HCT116 (cell line): Measurements from ENCODE around the gene TXNDC11. TPM values are rescaled to one million over a fixed set of nuclear protein-coding genes. Genes with fewer than 3 reads are reported as not detected.

Source experiments
- ATAC-seq: fragments of 200-7000 bp; cut with Tn5 transposase; 2 replicates; pipeline ENCODE4 v1.9.1; 2020; ENCODE audit warnings: mild to moderate bottlenecking, moderate library complexity
- BruUV-seq: library from RNA; stranded (reverse); fragments of 400-500 nt; replicated peaks from 2 replicates; lab custom pipeline; 2021; lab: Mats Ljungman, UMichigan
- CTCF ChIA-PET: fragments of 300-600 bp; sonication (Branson Sonifier 250); formaldehyde crosslinking; loops from one replicate; lab custom pipeline; 2021; ENCODE audit warnings: antibody characterized with exemption; lab: Charles Lee
- POLR2A ChIA-PET: fragments of 300-600, 350-600 bp; sonication (Branson Sonifier 250); formaldehyde crosslinking; loops from one replicate; lab custom pipeline; 2021; ENCODE audit warnings: antibody characterized with exemption; lab: Charles Lee
- RAD21 ChIA-PET, 2 experiments: fragments of 300-600 bp; sonication (Branson Sonifier 250); formaldehyde crosslinking; loops; one replicate each; lab custom pipeline; 2023; ENCODE audit warnings: low total read pairs in 2 of 2; ENCODE audit not compliant: uncharacterized antibody in 2 of 2, unreplicated experiment in 2 of 2, low non-redundant PET in 1 of 2; lab: Charles Lee
- DNase-seq: peaks from one replicate; pipeline ENCODE4 v3.0.0-alpha.2; 2010; ENCODE audit warnings: low read depth, low spot score
- H2AFZ ChIP-seq: fragments of 200-600 bp; shearing (Covaris generic), sonication (generic); 2 replicates; pipeline ENCODE4 v1.6.1; 2017; ENCODE audit warnings: low read depth, mixed run types, mixed read lengths, antibody characterized with exemption, low read length; ENCODE audit not compliant: poor library complexity, severe bottlenecking
- H3K27ac ChIP-seq: 2 replicates; pipeline ENCODE4 v1.5.1; 2012; ENCODE audit warnings: low read depth, low read length
- H3K27me3 ChIP-seq: fragments of 200-600 bp; sonication (generic); 2 replicates; pipeline ENCODE4 v1.6.1; 2016; ENCODE audit warnings: mixed run types, low read length, mixed read lengths; ENCODE audit not compliant: insufficient read depth
- H3K36me3 ChIP-seq, 2 experiments: fragments of 200-500 bp in 1 of 2; fragments of 200-600 bp in 1 of 2; sonication (Bioruptor generic) in 1 of 2; sonication (generic) in 1 of 2; 2 replicates each; pipeline versions ENCODE4 v1.5.1 to v1.6.1; 2014 to 2016; ENCODE audit warnings: low read length in 2 of 2, inconsistent platforms in 1 of 2, mixed read lengths in 1 of 2, mixed run types in 1 of 2; ENCODE audit not compliant: insufficient read depth in 2 of 2, control insufficient read depth in 1 of 2
- H3K4me1 ChIP-seq, 2 experiments: fragments of 200-600 bp in 1 of 2; sonication (generic) in 1 of 2; 2 replicates each; pipeline versions ENCODE4 v1.5.1 to v1.6.1; 2012 to 2017; ENCODE audit warnings: low read length in 2 of 2, inconsistent platforms in 1 of 2, mild to moderate bottlenecking in 1 of 2, mixed read lengths in 1 of 2, mixed run types in 1 of 2, moderate library complexity in 1 of 2; ENCODE audit not compliant: insufficient read depth in 2 of 2, control insufficient read depth in 1 of 2
- H3K4me2 ChIP-seq: fragments of 200-600 bp; sonication (generic); 2 replicates; pipeline ENCODE4 v1.6.1; 2017; ENCODE audit warnings: mixed run types, low read length, mixed read lengths
- H3K4me3 ChIP-seq, 2 experiments: fragments of 200-600 bp in 1 of 2; sonication (generic) in 1 of 2; replicated peaks in 1 of 2; 2 replicates each; pipeline ENCODE4 v1.5.1; 2011 to 2016; ENCODE audit warnings: low read length in 2 of 2, control low read depth in 1 of 2, low read depth in 1 of 2, mild to moderate bottlenecking in 1 of 2, mixed read lengths in 1 of 2, mixed run types in 1 of 2
- H3K79me2 ChIP-seq: fragments of 200-600 bp; sonication (generic); 2 replicates; pipeline ENCODE4 v1.6.1; 2017; ENCODE audit warnings: mild to moderate bottlenecking, mixed run types, low read length, moderate library complexity, mixed read lengths; ENCODE audit not compliant: insufficient read depth
- H3K9ac ChIP-seq: fragments of 200-600 bp; sonication (generic); 2 replicates; pipeline ENCODE4 v1.6.1; 2016; ENCODE audit warnings: low read length, mixed read lengths
- H3K9me2 ChIP-seq: fragments of 200-600 bp; sonication (generic), shearing (Covaris generic); 2 replicates; pipeline ENCODE4 v1.6.1; 2017; ENCODE audit warnings: mixed run types, mild to moderate bottlenecking, moderate library complexity; ENCODE audit not compliant: insufficient read depth
- H3K9me3 ChIP-seq, 2 experiments: fragments of 200-500 bp in 1 of 2; fragments of 200-600 bp in 1 of 2; sonication (Bioruptor generic) in 1 of 2; sonication (generic) in 1 of 2; 2 replicates each; pipeline ENCODE4 v1.6.1; 2014 to 2017; ENCODE audit warnings: low read length in 2 of 2, mixed read lengths in 2 of 2, inconsistent platforms in 1 of 2, low read depth in 1 of 2, mild to moderate bottlenecking in 1 of 2, mixed run types in 1 of 2, moderate library complexity in 1 of 2; ENCODE audit not compliant: control insufficient read depth in 1 of 2, insufficient read depth in 1 of 2
- H4K20me1 ChIP-seq: fragments of 200-600 bp; sonication (generic), shearing (Covaris generic); 2 replicates; pipeline ENCODE4 v1.6.1; 2017; ENCODE audit warnings: mixed run types, mild to moderate bottlenecking, moderate library complexity; ENCODE audit not compliant: insufficient read depth
- ATF3 ChIP-seq: IDR thresholded peaks from 2 replicates; pipeline ENCODE4 v1.6.1; 2012
- CTCF ChIP-seq, 3 experiments: fragments of 200-600 bp in 1 of 3; sonication (generic) in 1 of 3; IDR thresholded peaks in 2 of 3; conservative IDR thresholded peaks in 1 of 3; 2 replicates each; pipeline ENCODE4 v1.5.1; 2012 to 2017; ENCODE audit warnings: low read depth in 2 of 3, low read length in 2 of 3, antibody characterized with exemption in 1 of 3, borderline replicate concordance in 1 of 3, control low read depth in 1 of 3, mild to moderate bottlenecking in 1 of 3, mixed read lengths in 1 of 3, mixed run types in 1 of 3, moderate library complexity in 1 of 3; ENCODE audit not compliant: insufficient read depth in 1 of 3
- EGR1 ChIP-seq: IDR thresholded peaks from 2 replicates; pipeline ENCODE4 v1.6.1; 2012; ENCODE audit warnings: low read depth
- ELF1 ChIP-seq: IDR thresholded peaks from 2 replicates; pipeline ENCODE4 v1.6.1; 2012; ENCODE audit warnings: low read depth, borderline replicate concordance
- FOSL1 ChIP-seq: IDR thresholded peaks from 2 replicates; pipeline ENCODE4 v1.6.1; 2012; ENCODE audit warnings: low read depth
- POLR2A ChIP-seq: IDR thresholded peaks from 2 replicates; pipeline ENCODE4 v1.7.0; 2011; ENCODE audit warnings: borderline replicate concordance; ENCODE audit not compliant: insufficient read depth, insufficient read length; ENCODE audit errors: extremely low read depth
- POLR2AphosphoS5 ChIP-seq: IDR thresholded peaks from 2 replicates; pipeline ENCODE4 v1.6.1; 2011; ENCODE audit warnings: mild to moderate bottlenecking, low read depth, low read length, moderate library complexity
- SIN3A ChIP-seq: IDR thresholded peaks from 2 replicates; pipeline ENCODE4 v1.6.1; 2012; ENCODE audit warnings: low read depth
- SP1 ChIP-seq: IDR thresholded peaks from 2 replicates; pipeline ENCODE4 v1.6.1; 2012; ENCODE audit warnings: low read depth
- SRF ChIP-seq: IDR thresholded peaks from 2 replicates; pipeline ENCODE4 v1.6.1; 2012; ENCODE audit warnings: low read depth
- TCF7L2 ChIP-seq: IDR thresholded peaks from 2 replicates; pipeline ENCODE4 v1.7.0; 2011; ENCODE audit warnings: borderline replicate concordance, inconsistent platforms; ENCODE audit not compliant: insufficient read depth, insufficient read length; ENCODE audit errors: extremely low read depth
- YY1 ChIP-seq: IDR thresholded peaks from 2 replicates; pipeline ENCODE4 v1.6.1; 2011; ENCODE audit warnings: low read length, low read depth, moderate library complexity, mild to moderate bottlenecking; ENCODE audit not compliant: insufficient replicate concordance; ENCODE audit errors: extremely low read depth
- ZNF274 ChIP-seq: fragments of 200-500 bp; sonication (Bioruptor generic); IDR thresholded peaks from 2 replicates; pipeline ENCODE4 v1.6.1; 2014; ENCODE audit warnings: mild to moderate bottlenecking, low read depth, low read length, inconsistent platforms
- intact Hi-C: fragments of 100-400 bp; cut with micrococcal nuclease; formaldehyde crosslinking; loops from 2 replicates; pipeline ENCODE4 v1.10.0; 2022
- total RNA-seq: library from RNA; stranded (reverse); gene quantifications from one replicate; pipeline ENCODE4 v1.2.1, GENCODE V29; 2021; ENCODE audit not compliant: unreplicated experiment
- TF ChIP-seq, protein P1 (sequence below): IDR thresholded peaks from 2 replicates; pipeline ENCODE4 v1.6.1; 2011; ENCODE audit warnings: mild to moderate bottlenecking, low read length, moderate library complexity; ENCODE audit not compliant: insufficient replicate concordance; ENCODE audit errors: extremely low read depth

Gene TXNDC11
- total RNA-seq, 1 experiment from 2014 or later: 26.8 TPM

DNA sequence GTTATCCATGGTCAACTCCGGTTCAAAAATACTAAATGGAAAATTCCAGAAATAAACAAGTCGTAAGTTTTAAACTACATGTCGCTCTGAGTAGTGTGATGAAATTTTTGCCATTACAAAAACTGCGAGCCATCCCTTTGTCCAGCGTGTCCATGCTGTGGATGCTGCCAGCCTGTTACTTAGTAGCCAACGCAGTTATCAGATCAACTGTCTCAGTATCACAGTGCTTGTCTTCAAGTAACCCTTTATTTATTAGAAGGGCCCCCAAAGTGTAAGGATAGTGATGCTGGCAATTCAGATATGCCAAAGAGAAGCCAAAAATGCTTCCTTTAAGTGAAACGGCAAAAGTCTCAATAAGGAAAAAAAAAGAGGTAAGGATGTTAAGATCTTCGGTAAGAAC, 50.5 kb downstream of the TXNDC11 start (continued):
- no peak for TF ChIP-seq CTCF (IDR thresholded peaks at IDR 0.05 in 2 of 3, conservative IDR thresholded peaks at IDR 0.05 in 1 of 3; ENCODE audit: borderline replicate concordance in 1 of 3, insufficient read depth in 1 of 3, low read depth in 2 of 3, low read length in 2 of 3)
- TF ChIP-seq TCF7L2: no peak
- no peak for TF ChIP-seq FOSL1
- TF ChIP-seq, all 23 proteins: peak for 0

GRCh38 chr16:11691771-11692170, 50.9 kb downstream of the TXNDC11 start:
- Histone ChIP-seq H2AFZ (no peak overlapping the region), H3K9me2 (no peaks in the 10 kb centered on the region), H3K27ac (no peak overlapping the region), H3K27me3 (no peaks in the 10 kb centered on the region), H3K4me2 (no peak overlapping the region), H3K4me1 (no peaks in the 10 kb centered on the region), H3K9me3 (no peaks in the 10 kb centered on the region), H3K36me3 (peaks cover 26 to 36% of the 10 kb centered on the region in 2 experiments), H3K79me2 (0 out of 2 replicates have a peak, but pooled peaks cover 3% of the 10 kb centered on the region), H3K9ac (no peak overlapping the region), H3K4me3 (no peak overlapping the region), H4K20me1 (no peaks in the 10 kb centered on the region)
- RAD21 ChIA-PET: no interaction called here
- POLR2A ChIA-PET: no interaction called here
- CTCF ChIA-PET: no interaction called here
- TF ChIP-seq CTCF (IDR thresholded peaks at IDR 0.05 in 2 of 3, conservative IDR thresholded peaks at IDR 0.05 in 1 of 3; ENCODE audit: borderline replicate concordance in 1 of 3, insufficient read depth in 1 of 3, low read depth in 2 of 3, low read length in 2 of 3) (no peak), ATF3 (no peak), POLR2AphosphoS5 (no peak), ELF1 (no peak), ZNF274 (no peak), TCF7L2 (no peak), SP1 (no peak), FOSL1 (no peak), YY1 (no peak), POLR2A (no peak), SIN3A (no peak), SRF (no peak), EGR1 (no peak)
- TF ChIP-seq, protein P1, sequence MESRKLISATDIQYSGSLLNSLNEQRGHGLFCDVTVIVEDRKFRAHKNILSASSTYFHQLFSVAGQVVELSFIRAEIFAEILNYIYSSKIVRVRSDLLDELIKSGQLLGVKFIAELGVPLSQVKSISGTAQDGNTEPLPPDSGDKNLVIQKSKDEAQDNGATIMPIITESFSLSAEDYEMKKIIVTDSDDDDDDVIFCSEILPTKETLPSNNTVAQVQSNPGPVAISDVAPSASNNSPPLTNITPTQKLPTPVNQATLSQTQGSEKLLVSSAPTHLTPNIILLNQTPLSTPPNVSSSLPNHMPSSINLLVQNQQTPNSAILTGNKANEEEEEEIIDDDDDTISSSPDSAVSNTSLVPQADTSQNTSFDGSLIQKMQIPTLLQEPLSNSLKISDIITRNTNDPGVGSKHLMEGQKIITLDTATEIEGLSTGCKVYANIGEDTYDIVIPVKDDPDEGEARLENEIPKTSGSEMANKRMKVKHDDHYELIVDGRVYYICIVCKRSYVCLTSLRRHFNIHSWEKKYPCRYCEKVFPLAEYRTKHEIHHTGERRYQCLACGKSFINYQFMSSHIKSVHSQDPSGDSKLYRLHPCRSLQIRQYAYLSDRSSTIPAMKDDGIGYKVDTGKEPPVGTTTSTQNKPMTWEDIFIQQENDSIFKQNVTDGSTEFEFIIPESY: no peak
- no TSS peak for BruUV-seq
- ATAC-seq (no peak), DNase-seq (no peak)
- intact Hi-C loops: no loop called here
